ENCODE results near the gene MSMO1.
"Not testable (repeated sequence)": the region's sequence is repeated elsewhere in the genome, so short reads cannot be mapped to it uniquely, and the experiment has no call there.

Gene MSMO1

DNA sequence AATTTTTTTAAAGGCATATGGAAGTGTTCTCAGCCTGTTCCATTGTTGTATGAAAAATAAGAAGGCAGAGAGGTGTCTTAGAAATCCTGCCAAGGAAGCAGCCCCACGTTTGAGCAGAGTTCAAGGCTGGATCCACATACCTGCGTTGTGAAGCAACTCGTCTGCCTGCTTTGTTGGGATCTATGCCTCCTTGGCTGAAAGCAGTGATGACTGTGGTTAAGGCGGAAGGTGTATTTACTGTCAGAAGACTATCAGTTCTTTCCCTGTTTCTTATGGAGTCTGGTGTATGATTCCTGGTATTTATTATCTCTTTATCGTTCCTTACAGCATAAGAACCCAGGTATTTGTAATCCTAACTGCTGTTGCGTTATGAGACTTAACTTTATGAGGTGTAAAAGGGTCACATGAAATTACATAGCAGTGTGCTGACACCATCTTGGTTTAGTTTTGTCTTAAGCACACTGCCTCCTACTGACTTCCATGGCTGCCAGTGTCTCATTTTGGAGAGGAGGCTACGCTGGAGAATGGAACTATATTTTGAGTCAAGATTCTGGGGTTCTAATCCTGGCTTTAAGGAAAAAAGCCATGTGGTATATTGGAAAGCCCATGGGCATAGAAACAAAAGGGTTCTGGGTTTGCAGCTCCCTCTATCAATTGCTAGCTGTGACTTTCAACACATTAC is 3.1 kb upstream of the MSMO1 start:
- DNase-seq (ENCODE audit: low read depth, low spot score), result no peak

DNA sequence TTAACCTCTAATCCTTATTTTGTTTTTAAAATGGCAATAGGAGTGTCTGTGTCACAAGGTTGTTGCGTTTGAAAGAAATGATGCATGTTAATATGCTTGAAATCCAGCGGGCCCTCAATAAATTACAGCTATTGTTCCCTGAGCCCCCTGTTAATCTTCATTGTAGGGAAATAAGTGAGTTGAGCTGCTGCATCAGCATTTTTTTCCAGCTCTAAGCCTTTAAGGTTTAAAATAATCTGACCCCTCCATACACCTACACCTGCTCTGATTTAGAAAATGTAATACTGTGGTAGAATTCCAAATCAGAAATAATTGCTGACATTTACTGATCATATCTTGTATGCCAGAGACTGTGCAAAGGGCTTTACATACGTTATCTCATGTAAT is 2.6 kb upstream of the MSMO1 start:
- no peak for DNase-seq (ENCODE audit: low read depth, low spot score)

- no peak for DNase-seq (ENCODE audit: low read depth, low spot score)
Observed at GRCh38 chr4:165325732-165326512, 1.5 kb upstream of the MSMO1 start.

DNA sequence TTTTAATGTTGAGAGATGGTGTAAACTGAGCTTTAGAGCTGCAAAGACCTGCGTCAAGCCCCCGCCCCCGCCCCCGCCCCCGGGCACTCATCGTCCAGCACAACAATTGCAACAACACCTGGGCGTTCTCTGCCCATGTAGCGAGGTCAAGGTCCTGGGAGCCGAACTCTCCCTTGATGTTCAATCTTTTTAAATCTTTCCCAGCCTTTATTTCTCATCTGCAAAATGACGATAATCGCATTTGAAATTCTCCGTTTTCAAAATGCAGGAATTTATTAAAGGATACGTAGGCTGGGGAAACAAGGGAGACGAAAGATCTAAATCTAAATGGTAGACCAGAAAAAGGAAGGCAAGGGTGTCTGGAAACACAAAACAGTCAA is 648 bp upstream of the MSMO1 start:
- no peak for DNase-seq (ENCODE audit: low read depth, low spot score)

GRCh38 chr4:165328101-165328425 is 594 bp downstream of the MSMO1 start:
- DNase-seq (ENCODE audit: low read depth, low spot score), result no peak

DNA sequence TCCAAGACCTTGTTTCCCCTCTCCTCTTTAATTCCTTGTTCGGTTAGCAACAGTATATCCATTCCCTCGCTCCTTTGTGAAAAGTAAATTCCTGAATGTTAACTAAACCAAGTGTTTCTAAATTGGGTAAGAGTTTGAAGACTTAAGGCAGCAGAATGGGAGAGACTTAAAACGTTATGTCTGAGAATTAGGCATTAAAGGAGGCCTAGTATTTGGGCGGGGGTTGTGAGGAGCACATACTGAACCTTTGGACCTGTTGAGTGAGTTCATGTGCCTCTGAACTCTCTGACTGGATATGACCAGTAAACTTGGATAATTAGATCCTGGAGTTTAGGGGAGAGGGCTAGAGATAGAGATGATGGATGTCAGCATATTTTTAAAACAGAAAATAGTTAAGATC is 1.2 kb downstream of the MSMO1 start:
- no peak for DNase-seq (ENCODE audit: low read depth, low spot score)

- DNase-seq (ENCODE audit: low read depth, low spot score), result no peak
Observed at GRCh38 chr4:165330071-165330470, 2.6 kb downstream of the MSMO1 start.

- DNase-seq (ENCODE audit: low read depth, low spot score), result no peak
Observed at GRCh38 chr4:165330666-165331065, 3.2 kb downstream of the MSMO1 start.

GRCh38 chr4:165331359-165331758 is 3.9 kb downstream of the MSMO1 start:
- no peak for DNase-seq (ENCODE audit: low read depth, low spot score)

- DNase-seq (ENCODE audit: low read depth, low spot score), result no peak
Observed at GRCh38 chr4:165331823-165332222, 4.4 kb downstream of the MSMO1 start.

DNA sequence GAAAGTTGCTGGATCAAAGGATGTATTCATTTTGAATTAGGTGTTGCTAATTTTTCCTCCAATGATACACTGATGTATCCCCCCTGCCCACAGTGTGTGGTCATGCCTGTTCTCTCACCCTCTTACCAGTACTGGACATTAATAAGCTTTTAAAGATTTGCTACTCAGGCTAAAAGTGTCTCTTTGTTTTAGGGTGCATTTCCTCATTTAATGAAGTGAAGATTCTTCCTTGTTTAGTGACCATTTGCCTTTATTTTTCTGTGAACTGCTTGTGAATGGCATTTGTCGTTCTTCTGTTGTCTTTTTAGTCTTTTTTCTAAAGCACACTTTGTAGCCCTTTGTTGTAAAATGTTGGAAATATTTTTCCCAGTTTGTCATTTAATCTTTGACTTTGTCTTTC is 5.0 kb downstream of the MSMO1 start:
- no peak for DNase-seq (ENCODE audit: low read depth, low spot score)

DNA sequence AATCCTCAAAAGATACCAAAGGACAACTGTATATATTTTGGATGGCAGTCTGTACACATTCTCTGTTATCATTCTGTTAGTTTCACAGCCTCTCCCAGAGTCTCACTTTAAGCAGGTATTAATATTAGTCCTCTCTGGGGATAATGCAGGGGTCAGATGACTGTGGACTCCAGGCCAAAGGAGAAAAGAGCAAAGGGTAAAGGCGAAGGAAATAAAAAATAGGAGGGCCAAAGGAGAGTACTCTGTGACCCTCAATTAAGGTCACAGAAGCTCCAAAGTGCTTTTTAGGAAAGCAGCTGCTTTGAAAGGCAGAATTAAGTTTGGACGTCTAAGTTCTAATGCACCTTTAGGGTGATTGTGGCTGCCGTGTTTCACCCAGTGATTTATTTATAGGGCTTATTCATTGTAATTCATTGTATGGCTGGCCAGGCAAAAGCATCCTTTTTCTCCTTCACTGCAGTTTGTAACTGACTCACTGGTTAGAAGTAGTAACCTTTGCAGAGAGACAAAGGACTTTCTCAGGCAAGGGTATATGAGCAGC is 7.8 kb downstream of the MSMO1 start:
- no peak for DNase-seq (ENCODE audit: low read depth, low spot score)

DNA sequence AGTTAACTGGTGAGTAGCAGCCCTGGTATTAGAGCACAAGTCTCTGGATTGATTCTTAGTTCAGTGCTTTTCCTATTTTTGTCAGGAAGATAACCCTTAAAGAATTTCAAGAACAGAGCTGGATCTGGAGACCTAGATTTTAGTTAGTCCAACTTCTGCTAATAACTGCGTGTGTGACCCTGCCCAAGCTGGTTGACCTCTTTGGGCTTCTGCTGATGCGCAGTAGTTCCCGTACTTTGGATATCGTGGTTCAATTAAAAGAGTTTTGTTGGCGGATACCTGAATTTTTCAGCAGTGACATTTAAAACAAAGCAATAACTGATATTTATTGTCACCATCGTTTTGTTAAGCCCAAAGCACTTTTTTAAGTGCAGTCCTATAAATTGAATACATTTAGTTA is 9.3 kb downstream of the MSMO1 start:
- DNase-seq (ENCODE audit: low read depth, low spot score), result no peak

GRCh38 chr4:165342340-165342739 is 14.9 kb downstream of the MSMO1 start:
- not testable (repeated sequence) for DNase-seq (ENCODE audit: low read depth, low spot score)

DNA sequence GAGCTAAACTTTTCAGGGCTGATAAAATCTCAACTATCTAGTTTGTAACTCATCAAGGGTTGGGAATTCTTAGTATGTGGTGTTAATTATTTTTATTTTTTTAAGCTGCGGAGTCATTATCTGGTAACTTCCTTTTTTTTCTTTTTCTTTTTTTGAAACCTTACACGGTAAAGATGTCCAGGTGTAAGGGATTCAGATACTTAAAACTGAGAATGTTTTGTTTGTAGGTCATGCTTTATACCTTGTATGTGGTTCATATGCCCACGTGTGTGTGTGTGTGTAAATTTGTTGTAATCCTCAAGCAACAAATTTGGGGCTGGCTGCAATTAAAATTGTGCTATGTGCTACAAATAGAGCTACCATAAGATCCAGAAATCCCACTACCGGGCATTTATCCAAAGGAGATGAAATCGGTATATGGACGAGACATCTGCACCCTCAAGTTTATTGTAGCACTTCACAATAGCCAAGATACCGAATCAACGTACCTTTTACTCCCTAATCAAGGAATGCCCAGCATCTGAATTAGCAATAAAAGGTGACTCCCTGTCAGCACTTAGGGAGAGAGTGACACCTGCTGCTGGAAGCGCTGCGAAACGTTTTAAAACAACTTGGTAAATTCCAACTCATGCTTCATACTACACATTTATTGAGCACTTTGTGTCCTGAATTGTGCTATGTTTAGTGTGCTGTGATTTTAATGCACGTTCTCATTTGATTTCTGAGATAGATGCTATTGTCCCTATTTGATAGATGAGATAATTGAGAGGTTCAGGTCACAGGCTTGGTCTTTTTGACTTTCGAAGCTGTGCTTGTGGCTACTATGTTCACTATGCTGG is 16.1 kb downstream of the MSMO1 start:
- no peak for DNase-seq (ENCODE audit: low read depth, low spot score)

GRCh38 chr4:165345666-165346417 is 18.4 kb downstream of the MSMO1 start:
- no peak for DNase-seq (ENCODE audit: low read depth, low spot score)

GRCh38 chr4:165347647-165348569 is 20.4 kb downstream of the MSMO1 start:
- DNase-seq (ENCODE audit: low read depth, low spot score), result no peak

DNA sequence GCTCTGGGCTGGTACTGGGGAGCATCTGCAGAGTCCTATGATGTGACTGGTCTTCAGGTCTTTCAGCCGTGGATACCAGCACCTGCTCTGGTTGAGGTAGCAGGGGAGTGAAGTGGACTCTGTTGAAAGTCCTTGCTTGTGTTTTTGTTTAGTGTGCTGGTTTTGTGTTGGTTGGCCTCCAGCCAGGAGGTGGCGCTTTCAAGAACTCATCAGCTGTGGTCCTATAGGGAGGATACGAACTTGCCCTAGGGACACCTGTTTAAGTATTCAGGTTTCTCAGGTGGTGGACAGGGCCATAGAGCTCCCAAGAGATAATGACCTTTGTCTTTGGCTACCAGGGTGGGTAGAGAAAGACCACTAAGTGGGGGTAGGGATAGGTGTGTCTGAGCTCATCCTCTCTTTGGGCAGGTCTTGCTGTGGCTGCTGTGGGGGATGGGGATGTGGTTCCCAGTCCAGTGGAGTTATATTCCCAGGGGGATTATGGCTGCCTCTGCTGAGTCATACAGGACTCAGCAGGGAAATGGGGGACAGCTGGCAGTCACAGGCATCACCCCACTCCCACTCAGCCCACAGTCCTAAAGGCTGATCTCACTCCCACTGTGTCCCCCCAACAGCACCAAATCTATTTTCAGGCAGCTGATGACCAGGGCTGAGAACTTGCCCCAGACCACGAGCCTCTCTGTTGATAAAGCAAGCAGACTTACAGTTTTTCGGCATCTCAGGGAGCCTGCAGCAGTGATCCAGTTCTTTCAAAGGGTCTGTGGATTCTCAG is 24.1 kb downstream of the MSMO1 start:
- no peak for DNase-seq (ENCODE audit: low read depth, low spot score)

DNA sequence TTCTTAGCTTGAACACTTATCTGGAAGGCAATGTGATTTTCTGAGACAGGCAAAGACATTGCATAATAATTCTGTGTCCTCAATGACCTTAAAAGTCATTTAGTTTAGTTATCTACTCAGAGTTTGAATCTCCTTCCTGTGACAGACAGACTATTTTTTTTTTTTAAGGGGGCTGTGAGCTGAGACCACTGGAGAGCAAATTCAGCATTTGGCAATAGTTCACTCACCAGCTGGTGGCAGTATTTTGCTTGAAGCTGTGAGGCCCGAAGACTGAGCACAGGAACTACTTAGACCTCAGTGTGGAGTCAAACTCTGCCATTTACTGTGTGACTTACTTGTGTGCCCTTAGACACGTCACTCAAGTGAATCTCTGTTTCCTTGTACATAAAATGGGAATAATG is 28.4 kb downstream of the MSMO1 start:
- DNase-seq (ENCODE audit: low read depth, low spot score), result no peak

DNA sequence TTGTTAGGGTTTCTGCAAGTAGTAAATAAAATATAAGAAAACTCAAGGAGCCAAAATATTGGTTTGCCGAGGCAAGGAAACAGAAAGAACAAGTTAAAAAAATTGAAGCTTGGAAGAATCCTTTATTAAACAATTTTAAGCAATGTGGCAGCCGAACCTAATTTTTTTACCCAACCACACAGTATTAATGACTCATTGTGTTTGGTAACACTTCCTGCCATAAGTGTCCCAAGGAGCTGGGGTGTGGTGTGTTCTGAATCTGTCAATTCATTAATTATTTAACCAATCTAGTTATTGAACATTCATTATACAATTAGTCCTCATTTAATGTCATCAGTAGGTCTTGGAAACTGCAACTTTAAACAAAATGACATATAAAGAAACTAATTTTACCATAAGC is 32.0 kb downstream of the MSMO1 start:
- no peak for DNase-seq (ENCODE audit: low read depth, low spot score)

All from smooth muscle cell of the brain vasculature (primary cell).